Retinal pigment epithelial cell (primary cell): ENCODE measurements around the gene MFAP2.
A peak's percentile ranks its signal among the peaks of the same experiment; 100 is the strongest.
"Not testable (repeated sequence)": the region's sequence is repeated elsewhere in the genome, so short reads cannot be mapped to it uniquely, and the experiment has no call there.

Experiments
- DNase-seq: peaks from one replicate; pipeline ENCODE4 v3.0.0-alpha.2; 2010; ENCODE audit warnings: low read depth
- H3K4me3 ChIP-seq: 2 replicates; pipeline ENCODE4 v1.5.1; 2011; ENCODE audit warnings: mild to moderate bottlenecking, low read length, control low read depth, moderate library complexity
- TF ChIP-seq, protein P1 (sequence below): conservative IDR thresholded peaks from 2 replicates; pipeline ENCODE4 v1.5.1; 2011; ENCODE audit warnings: low read depth, low read length, control low read depth, inconsistent platforms

Gene MFAP2

DNA sequence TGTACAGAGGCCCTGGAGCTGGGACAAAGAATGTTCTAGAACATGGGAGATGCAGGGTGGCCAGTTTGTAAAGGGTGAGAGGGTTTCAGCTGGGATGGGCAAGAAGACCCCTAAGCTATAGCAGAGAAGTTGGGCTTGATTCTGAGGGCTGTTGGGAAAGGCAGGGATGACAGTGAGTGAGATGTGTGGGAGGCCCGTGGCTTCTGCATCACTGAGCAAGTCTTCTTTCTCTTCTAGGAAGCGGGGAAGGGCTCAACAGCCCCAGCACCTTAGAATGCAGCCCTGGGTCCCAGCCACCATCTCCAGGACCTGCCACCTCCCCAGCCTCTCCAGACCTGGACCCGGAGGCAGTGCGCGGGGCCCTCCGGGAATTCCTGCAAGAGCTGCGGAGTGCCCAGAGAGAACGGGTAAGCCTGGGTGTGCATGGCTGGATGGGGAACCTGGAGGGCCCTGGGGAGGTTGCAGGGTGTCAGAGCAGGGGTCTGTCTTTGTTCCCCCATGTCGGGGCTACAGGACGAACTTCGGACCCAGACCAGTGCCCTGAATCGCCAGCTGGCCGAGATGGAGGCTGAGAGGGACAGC lies 14.8 kb downstream of the MFAP2 start:
- no peak for DNase-seq
- TF ChIP-seq, protein P1, sequence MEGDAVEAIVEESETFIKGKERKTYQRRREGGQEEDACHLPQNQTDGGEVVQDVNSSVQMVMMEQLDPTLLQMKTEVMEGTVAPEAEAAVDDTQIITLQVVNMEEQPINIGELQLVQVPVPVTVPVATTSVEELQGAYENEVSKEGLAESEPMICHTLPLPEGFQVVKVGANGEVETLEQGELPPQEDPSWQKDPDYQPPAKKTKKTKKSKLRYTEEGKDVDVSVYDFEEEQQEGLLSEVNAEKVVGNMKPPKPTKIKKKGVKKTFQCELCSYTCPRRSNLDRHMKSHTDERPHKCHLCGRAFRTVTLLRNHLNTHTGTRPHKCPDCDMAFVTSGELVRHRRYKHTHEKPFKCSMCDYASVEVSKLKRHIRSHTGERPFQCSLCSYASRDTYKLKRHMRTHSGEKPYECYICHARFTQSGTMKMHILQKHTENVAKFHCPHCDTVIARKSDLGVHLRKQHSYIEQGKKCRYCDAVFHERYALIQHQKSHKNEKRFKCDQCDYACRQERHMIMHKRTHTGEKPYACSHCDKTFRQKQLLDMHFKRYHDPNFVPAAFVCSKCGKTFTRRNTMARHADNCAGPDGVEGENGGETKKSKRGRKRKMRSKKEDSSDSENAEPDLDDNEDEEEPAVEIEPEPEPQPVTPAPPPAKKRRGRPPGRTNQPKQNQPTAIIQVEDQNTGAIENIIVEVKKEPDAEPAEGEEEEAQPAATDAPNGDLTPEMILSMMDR: no peak
- no peak overlapping the region for H3K4me3 ChIP-seq

DNA sequence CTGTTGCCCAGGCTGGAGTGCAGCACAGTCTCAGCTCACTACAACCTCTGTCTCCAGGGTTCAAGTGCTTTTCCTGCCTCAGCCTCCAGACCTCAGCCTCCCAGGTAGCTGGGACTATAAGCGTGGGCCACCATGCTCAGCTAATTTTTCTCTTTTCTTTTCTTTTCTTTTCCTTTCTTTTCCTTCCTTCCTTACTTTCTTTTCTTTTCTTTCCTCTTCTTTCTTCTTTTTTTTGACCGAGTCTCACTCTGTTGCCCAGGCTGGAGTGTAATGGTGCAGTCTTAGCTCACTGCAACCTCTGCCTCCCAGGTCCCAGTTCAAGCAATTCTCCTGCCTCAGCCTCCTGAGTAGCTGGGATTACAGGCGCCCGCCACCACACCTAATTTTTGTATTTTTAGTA lies 16.3 kb downstream of the MFAP2 start:
- not testable (repeated sequence) for H3K4me3 ChIP-seq, DNase-seq

DNA sequence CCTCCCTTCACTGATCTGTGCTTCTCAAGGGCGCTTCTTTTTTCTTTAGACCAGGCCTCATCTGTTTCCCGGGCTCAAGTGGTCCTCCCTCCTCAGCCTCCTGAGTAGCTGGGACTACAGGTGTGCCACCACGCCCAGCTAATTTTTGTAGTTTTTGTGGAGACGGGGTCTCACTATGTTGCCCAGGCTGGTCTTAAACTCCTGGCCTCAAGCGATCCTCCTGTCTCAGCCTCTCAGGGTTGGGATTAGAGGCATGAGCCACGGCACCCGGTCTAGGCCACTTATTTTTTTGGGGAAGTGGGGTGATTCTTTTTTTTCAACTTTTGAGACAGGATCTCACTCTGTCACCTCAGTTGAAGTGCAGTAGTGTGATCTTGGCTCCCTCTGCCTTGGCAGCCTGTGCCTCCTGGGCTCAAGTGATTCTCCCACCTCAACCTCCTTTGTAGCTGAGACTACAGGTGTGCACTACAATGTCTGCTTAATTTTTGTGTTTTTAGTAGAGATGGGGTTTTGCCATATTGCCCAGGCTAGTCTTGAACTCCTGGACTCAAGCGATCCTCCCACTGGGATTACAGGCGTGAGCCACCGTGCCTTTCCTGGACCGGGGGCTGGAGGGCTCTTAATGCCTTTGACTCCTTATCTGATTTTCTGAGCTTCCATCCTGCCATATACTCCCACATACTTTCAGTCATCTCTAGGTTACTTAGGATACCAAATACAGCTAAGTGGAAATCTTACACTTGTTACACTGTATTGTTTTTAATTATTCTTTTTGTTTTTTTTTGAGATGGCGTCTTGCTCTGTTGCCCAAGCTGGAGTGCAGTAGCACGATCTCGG lies 18.9 kb downstream of the MFAP2 start:
- H3K4me3 ChIP-seq: no peak overlapping the region
- TF ChIP-seq, protein P1: no peak
- no peak for DNase-seq

DNA sequence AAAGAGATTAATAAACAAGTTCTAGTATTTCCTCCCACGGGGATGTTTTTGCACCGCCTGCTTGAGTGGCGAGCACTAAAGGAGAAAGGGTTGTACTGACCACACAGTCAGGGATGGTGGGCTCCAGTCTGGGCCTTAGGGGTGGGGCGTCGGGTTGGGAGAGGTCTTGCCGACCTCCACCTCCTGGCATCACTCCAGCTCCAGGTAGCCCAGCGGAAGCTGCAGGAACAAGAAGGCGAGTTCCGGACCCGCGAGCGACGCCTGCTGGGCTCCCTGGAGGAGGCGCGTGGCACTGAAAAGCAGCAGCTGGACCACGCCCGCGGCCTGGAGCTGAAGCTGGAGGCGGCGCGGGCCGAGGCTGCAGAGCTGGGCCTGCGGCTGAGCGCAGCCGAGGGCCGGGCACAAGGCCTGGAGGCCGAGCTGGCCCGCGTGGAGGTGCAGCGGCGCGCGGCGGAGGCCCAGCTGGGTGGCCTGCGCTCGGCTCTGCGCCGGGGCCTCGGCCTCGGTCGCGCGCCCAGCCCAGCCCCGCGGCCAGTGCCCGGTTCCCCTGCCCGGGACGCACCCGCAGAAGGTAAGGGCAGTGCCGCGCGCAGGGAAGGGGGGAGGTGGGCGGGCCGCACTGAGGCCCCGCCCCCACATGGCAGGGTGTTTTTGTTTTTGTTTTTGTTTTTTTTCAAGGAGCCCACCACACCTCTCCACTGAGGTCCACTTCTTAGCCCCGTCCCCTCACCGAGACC lies 19.7 kb downstream of the MFAP2 start:
- TF ChIP-seq, protein P1: peak; percentile 67
- peak overlapping the region; percentile 12 for H3K4me3 ChIP-seq
- no peak for DNase-seq

DNA sequence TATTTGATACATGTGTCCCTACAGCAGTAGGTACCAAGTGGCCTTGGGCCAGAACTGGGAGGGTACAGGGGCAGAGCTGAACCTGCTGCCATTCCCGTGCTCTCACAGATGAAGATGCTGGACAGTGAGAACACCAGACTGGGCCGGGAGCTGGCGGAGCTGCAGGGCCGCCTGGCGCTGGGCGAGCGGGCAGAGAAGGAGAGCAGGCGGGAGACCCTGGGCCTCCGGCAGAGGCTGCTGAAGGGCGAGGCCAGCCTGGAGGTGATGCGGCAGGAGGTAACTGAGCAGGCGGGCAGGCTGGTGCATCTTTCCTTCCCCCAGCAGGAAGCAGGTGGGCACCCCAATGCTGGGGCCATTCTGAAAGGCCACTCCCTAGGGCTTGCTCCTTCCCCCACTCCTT lies 21.9 kb downstream of the MFAP2 start:
- TF ChIP-seq, protein P1: no peak
- H3K4me3 ChIP-seq: no peak overlapping the region
- no peak for DNase-seq

DNA sequence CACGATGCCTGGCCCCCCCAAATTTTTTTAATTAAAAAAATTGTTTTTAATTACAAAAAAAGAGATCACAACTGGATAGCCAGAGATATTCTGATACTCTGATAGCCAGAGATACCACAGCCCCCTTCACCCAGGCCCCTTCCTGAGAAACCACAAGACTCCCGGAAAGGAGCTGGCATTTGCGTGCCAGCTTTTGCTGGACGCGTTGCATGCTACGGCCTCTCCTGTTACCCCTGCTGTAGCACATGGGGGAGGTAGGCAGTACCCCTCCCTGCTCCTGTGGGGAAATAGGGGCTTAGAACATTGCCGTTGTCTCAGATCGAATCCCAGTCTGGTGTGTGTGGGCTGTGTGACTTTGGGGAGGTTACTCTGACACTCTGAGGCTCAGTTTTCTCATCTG lies 22.7 kb downstream of the MFAP2 start:
- TF ChIP-seq, protein P1: no peak
- H3K4me3 ChIP-seq: no peak overlapping the region
- no peak for DNase-seq

DNA sequence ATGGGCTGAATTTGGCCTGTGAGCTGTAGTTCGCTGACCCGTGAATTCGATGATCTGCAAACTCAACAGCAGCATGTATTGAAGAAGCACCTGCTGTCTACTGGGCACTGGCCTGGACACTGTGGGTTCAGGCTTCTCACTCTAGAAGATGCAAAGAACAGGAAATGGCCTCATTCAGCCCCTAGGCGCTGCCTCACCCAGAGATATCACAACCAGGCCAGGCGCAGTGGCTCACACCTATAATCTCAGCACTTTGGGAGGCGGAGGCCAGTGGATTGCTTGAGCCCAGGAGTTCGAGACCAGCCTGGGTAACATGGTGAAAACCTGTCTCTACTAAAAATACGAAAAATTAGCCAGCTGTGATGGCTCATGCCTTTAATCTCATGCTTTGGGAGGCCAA lies 23.6 kb downstream of the MFAP2 start:
- no peak overlapping the region for H3K4me3 ChIP-seq
- DNase-seq: no peak
- TF ChIP-seq, protein P1: no peak
